ENCODE data around the gene PILRA.
"Not testable (repeated sequence)": the region's sequence is repeated elsewhere in the genome, so short reads cannot be mapped to it uniquely, and the experiment has no call there.

Gene PILRA

GRCh38 chr7:100380196-100380595 lies 6.9 kb downstream of the PILRA start:
- no peak overlapping the region for H2AFZ ChIP-seq (ENCODE audit: insufficient read depth, low read length, poor library complexity)
- H3K27ac ChIP-seq (ENCODE audit: low read depth, low read length), result no peak overlapping the region
- H3K23ac ChIP-seq (ENCODE audit: low read length), result no peak overlapping the region
- H4K8ac ChIP-seq (ENCODE audit: low read depth, low read length), result no peak overlapping the region
- no peak overlapping the region for H3K4me3 ChIP-seq (ENCODE audit: low read depth, low read length)
- H3K18ac ChIP-seq (ENCODE audit: low read length), result no peak overlapping the region
- H3K27me3 ChIP-seq (ENCODE audit: insufficient read depth, low read length), result no peaks in the 10 kb centered on the region
- H3K79me1 ChIP-seq (ENCODE audit: low read length), result no peaks in the 10 kb centered on the region
- no CpG with 5 or more reads among the region's 4 CpGs for WGBS (ENCODE audit: extremely low coverage, insufficient coverage, insufficient read length)
- H2BK5ac ChIP-seq (ENCODE audit: low read depth, low read length, poor library complexity), result no peak overlapping the region
- H2BK12ac ChIP-seq (ENCODE audit: low read length), result no peak overlapping the region
- no peaks in the 10 kb centered on the region for H3K9me3 ChIP-seq (ENCODE audit: insufficient read depth, low read depth, low read length)
- peak in 1 of 2 donors; percentile 18 for DNase-seq
- H3K79me2 ChIP-seq (ENCODE audit: control insufficient read depth, insufficient read depth, low read length, poor library complexity), result no peaks in the 10 kb centered on the region
- H3K9ac ChIP-seq (ENCODE audit: low read length), result no peak overlapping the region
- H2BK120ac ChIP-seq (ENCODE audit: insufficient read depth, low read length, poor library complexity), result no peak overlapping the region
- H3K4me1 ChIP-seq (ENCODE audit: control insufficient read depth in 1 of 2, insufficient read depth in 2 of 2, low read length in 2 of 2), result no peaks in the 10 kb centered on the region
- no peak overlapping the region for H4K12ac ChIP-seq (ENCODE audit: low read depth, low read length)
- H3K4ac ChIP-seq (ENCODE audit: low read depth, low read length), result no peak overlapping the region
- no peak overlapping the region for H2AK5ac ChIP-seq (ENCODE audit: low read length)
- no peak overlapping the region for H3K14ac ChIP-seq (ENCODE audit: low read length)
- no peak overlapping the region for H4K91ac ChIP-seq (ENCODE audit: low read depth, low read length)
- H3K4me2 ChIP-seq (ENCODE audit: low read length), result no peak overlapping the region
- H3K36me3 ChIP-seq (ENCODE audit: control insufficient read depth in 1 of 2, insufficient read depth in 2 of 2, low read length in 2 of 2), result no peaks in the 10 kb centered on the region

- not testable (repeated sequence) for H3K27ac ChIP-seq (ENCODE audit: low read depth, low read length); H4K91ac ChIP-seq (ENCODE audit: low read depth, low read length); DNase-seq; H3K9me3 ChIP-seq (ENCODE audit: insufficient read depth, low read depth, low read length); H2BK12ac ChIP-seq (ENCODE audit: low read length); H3K23ac ChIP-seq (ENCODE audit: low read length); H3K18ac ChIP-seq (ENCODE audit: low read length); H3K79me1 ChIP-seq (ENCODE audit: low read length); H3K4me2 ChIP-seq (ENCODE audit: low read length); H2BK120ac ChIP-seq (ENCODE audit: insufficient read depth, low read length, poor library complexity); H3K27me3 ChIP-seq (ENCODE audit: insufficient read depth, low read length); H2AFZ ChIP-seq (ENCODE audit: insufficient read depth, low read length, poor library complexity); H3K36me3 ChIP-seq (ENCODE audit: control insufficient read depth in 1 of 2, insufficient read depth in 2 of 2, low read length in 2 of 2); H2BK5ac ChIP-seq (ENCODE audit: low read depth, low read length, poor library complexity); H3K9ac ChIP-seq (ENCODE audit: low read length); H3K4ac ChIP-seq (ENCODE audit: low read depth, low read length); H3K4me3 ChIP-seq (ENCODE audit: low read depth, low read length); H3K14ac ChIP-seq (ENCODE audit: low read length); H4K12ac ChIP-seq (ENCODE audit: low read depth, low read length); H4K8ac ChIP-seq (ENCODE audit: low read depth, low read length); H2AK5ac ChIP-seq (ENCODE audit: low read length); H3K4me1 ChIP-seq (ENCODE audit: control insufficient read depth in 1 of 2, insufficient read depth in 2 of 2, low read length in 2 of 2); H3K79me2 ChIP-seq (ENCODE audit: control insufficient read depth, insufficient read depth, low read length, poor library complexity)
- WGBS (ENCODE audit: extremely low coverage, insufficient coverage, insufficient read length), result no CpG with 5 or more reads among the region's 49 CpGs
These were observed 8.4 kb downstream of the PILRA start for GRCh38 chr7:100381531-100382233.

GRCh38 chr7:100382234-100382853 lies 9.1 kb downstream of the PILRA start:
- not testable (repeated sequence) for H3K27ac ChIP-seq (ENCODE audit: low read depth, low read length); DNase-seq; H3K23ac ChIP-seq (ENCODE audit: low read length); H4K12ac ChIP-seq (ENCODE audit: low read depth, low read length); H2BK120ac ChIP-seq (ENCODE audit: insufficient read depth, low read length, poor library complexity); H3K27me3 ChIP-seq (ENCODE audit: insufficient read depth, low read length); H3K4ac ChIP-seq (ENCODE audit: low read depth, low read length); H3K14ac ChIP-seq (ENCODE audit: low read length); H2AK5ac ChIP-seq (ENCODE audit: low read length); H3K79me1 ChIP-seq (ENCODE audit: low read length); H2BK5ac ChIP-seq (ENCODE audit: low read depth, low read length, poor library complexity); H3K79me2 ChIP-seq (ENCODE audit: control insufficient read depth, insufficient read depth, low read length, poor library complexity); H3K4me3 ChIP-seq (ENCODE audit: low read depth, low read length); H3K9me3 ChIP-seq (ENCODE audit: insufficient read depth, low read depth, low read length); H3K4me1 ChIP-seq (ENCODE audit: control insufficient read depth in 1 of 2, insufficient read depth in 2 of 2, low read length in 2 of 2); H4K8ac ChIP-seq (ENCODE audit: low read depth, low read length); H3K36me3 ChIP-seq (ENCODE audit: control insufficient read depth in 1 of 2, insufficient read depth in 2 of 2, low read length in 2 of 2); H3K18ac ChIP-seq (ENCODE audit: low read length); H3K4me2 ChIP-seq (ENCODE audit: low read length); H4K91ac ChIP-seq (ENCODE audit: low read depth, low read length); H3K9ac ChIP-seq (ENCODE audit: low read length); H2BK12ac ChIP-seq (ENCODE audit: low read length); H2AFZ ChIP-seq (ENCODE audit: insufficient read depth, low read length, poor library complexity)
- WGBS (ENCODE audit: extremely low coverage, insufficient coverage, insufficient read length), result no CpG with 5 or more reads among the region's 8 CpGs

DNA sequence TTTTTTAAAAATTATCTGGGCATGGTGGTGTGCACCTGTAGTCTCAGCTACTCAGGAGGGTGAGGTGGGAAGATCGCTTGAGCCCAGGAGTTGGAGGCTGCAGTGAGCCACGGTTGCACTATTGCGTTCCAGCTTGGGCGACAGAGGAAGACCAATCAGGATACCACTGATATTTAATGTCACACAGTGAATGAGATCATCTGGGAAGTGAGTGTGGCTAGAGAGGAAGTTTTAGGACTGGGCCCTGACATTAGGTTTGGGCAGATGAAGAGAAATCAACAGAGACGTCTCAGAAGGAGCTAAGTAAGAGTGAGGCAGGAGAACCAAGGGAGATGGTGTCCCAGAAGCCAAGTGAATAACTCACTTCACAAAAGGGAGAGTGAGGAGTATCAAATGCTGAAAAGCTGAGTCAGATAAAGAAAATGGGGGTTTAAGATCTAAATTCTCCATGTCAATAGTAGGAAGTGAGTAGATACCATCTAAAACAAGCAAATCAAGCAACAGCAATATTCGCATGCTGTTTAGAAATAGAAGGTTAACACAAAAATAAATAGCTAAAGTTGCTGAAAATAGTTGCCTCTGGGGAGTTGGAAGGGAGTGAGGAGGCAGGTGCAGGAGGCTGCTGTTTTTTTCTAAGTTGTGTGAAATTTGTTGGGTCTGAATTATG lies 11.5 kb downstream of the PILRA start:
- no peak for DNase-seq
- no peak overlapping the region for H3K27ac ChIP-seq (ENCODE audit: low read depth, low read length)
- H3K36me3 ChIP-seq (ENCODE audit: control insufficient read depth in 1 of 2, insufficient read depth in 2 of 2, low read length in 2 of 2), result no peaks in the 10 kb centered on the region
- H2AK5ac ChIP-seq (ENCODE audit: low read length), result no peak overlapping the region
- H3K4me1 ChIP-seq (ENCODE audit: control insufficient read depth in 1 of 2, insufficient read depth in 2 of 2, low read length in 2 of 2), result no peaks in the 10 kb centered on the region
- H4K8ac ChIP-seq (ENCODE audit: low read depth, low read length), result no peak overlapping the region
- no peak overlapping the region for H3K14ac ChIP-seq (ENCODE audit: low read length)
- H2BK5ac ChIP-seq (ENCODE audit: low read depth, low read length, poor library complexity), result no peak overlapping the region
- H3K4me2 ChIP-seq (ENCODE audit: low read length), result no peak overlapping the region
- H3K18ac ChIP-seq (ENCODE audit: low read length), result no peak overlapping the region
- H3K4ac ChIP-seq (ENCODE audit: low read depth, low read length), result no peak overlapping the region
- H3K23ac ChIP-seq (ENCODE audit: low read length), result no peak overlapping the region
- H2BK120ac ChIP-seq (ENCODE audit: insufficient read depth, low read length, poor library complexity), result no peak overlapping the region
- no peak overlapping the region for H2AFZ ChIP-seq (ENCODE audit: insufficient read depth, low read length, poor library complexity)
- no peak overlapping the region for H2BK12ac ChIP-seq (ENCODE audit: low read length)
- WGBS (ENCODE audit: extremely low coverage, insufficient coverage, insufficient read length), result no CpG with 5 or more reads among the region's 6 CpGs
- no peaks in the 10 kb centered on the region for H3K79me1 ChIP-seq (ENCODE audit: low read length)
- no peak overlapping the region for H3K4me3 ChIP-seq (ENCODE audit: low read depth, low read length)
- H3K9me3 ChIP-seq (ENCODE audit: insufficient read depth, low read depth, low read length), result no peaks in the 10 kb centered on the region
- no peak overlapping the region for H3K9ac ChIP-seq (ENCODE audit: low read length)
- H3K27me3 ChIP-seq (ENCODE audit: insufficient read depth, low read length), result no peaks in the 10 kb centered on the region
- no peaks in the 10 kb centered on the region for H3K79me2 ChIP-seq (ENCODE audit: control insufficient read depth, insufficient read depth, low read length, poor library complexity)
- no peak overlapping the region for H4K91ac ChIP-seq (ENCODE audit: low read depth, low read length)
- H4K12ac ChIP-seq (ENCODE audit: low read depth, low read length), result no peak overlapping the region

Data from trophoblast cell (in vitro differentiated cells and primary cell).